Anterior cingulate cortex (tissue), 58 donors: ENCODE data around the gene MRPS34.

Source experiments
- DNase-seq, 58 donors: peaks; one replicate each; lab custom pipeline; 2025; lab: John Stamatoyannopoulos, UW

MRPS34 gene

DNA sequence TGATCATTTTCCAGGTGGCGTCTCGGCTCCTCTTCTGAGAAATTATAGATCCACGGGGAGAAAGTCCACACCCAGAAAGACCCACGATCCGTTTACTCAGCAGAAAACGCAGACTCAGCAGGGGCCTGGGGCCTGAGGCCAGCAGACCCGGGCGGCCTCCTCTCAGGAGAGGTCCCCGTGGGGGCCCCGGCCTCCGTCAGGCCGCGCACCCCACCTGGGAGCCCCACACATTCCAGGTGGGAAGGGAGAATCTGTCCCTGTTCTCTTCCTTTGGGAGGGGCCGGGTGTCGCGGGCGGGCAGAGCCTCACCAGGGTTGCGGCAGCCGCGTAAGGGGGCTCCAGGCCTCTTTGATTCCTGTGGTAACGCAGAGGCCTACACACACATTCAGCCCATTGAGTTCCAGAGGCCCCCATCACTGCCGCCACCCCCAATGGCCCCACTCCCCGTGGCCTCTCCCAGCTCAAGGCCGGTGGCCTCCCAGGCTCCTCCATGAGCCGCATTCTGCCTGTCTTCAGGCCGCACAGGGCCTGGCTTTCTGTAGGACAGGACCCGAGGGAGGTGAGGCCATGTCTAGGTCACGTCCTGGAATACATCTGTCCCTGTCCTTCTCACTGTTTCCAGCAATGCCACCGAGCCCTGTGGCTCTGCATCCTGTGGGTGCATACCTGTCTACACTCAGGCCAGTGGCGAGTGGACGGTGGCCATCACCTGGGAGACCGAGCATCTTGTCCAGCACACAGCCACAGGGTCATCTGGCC lies 22.2 kb upstream of the MRPS34 start:
- DNase-seq: no peak

DNA sequence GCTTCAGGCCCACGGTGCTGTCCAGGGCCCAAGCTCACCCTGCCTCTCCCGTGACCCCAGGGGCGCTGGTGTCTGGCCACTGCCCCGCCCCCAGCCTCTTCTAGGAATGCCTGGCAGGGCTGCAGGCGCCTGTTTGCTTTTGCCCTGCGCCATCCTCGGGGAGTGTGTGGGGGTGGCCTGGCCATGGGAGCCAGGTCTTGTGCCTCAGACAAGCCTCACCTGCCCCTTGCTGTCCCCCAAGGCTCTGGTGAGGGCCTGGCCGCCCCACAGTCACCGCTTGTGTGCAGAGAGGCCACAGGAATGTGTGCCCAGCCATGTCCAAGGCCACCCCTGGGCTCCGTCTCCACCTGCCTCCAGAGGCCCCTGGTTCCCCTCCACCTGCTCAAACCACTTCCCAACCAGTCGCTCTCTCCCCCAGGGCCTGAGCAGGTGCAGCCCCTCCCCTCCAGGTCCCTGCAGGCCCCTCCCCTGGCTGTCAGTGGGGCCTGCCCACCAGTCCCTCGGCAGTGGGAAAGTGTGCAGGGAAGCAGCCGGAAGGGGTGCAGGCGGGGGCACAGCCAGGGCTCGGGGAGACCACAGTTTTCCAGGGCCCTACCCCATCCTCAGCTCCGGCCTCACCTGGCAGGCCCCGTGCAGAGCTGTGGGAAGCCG lies 21.4 kb upstream of the MRPS34 start:
- no peak for DNase-seq

DNA sequence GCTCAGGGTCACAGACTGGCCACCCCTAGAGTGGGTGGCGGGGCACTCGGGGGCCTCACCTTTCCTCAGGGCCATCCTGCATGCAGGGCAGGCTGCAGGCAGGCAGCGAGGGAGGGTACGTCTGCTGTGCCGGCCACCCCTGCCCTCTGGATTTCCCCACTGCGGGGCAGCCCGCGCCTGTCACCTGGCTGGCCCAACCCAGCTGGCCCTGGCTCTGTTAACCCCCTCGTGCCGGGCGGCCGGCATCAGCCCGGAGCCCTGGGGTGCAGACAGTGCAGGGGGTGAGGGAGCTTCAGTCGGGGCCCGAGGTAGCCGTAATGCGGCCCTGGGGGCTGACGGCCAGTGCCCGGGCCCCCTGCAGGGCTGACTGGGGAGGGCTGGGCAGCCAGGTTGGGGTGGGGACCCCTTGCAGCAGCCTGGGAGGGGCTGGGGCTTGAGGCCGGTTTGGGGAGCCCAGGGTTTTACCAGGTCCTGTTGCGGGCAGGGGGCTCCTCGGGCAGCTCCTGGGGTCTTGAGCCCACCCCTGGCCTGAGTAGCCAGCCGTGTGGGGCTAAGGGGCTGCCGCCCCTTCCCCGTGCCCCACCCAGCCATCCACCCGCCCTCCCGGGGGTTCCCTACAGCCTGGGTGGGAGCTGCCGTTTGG lies 20.8 kb upstream of the MRPS34 start, which contains the start of gene IGFALS:
Gene IGFALS, minus strand, starts transcription at position 128 of the 643 bp plus-strand sequence. Its CDS starts 53 bp downstream, at position 75.
- no peak for DNase-seq

DNA sequence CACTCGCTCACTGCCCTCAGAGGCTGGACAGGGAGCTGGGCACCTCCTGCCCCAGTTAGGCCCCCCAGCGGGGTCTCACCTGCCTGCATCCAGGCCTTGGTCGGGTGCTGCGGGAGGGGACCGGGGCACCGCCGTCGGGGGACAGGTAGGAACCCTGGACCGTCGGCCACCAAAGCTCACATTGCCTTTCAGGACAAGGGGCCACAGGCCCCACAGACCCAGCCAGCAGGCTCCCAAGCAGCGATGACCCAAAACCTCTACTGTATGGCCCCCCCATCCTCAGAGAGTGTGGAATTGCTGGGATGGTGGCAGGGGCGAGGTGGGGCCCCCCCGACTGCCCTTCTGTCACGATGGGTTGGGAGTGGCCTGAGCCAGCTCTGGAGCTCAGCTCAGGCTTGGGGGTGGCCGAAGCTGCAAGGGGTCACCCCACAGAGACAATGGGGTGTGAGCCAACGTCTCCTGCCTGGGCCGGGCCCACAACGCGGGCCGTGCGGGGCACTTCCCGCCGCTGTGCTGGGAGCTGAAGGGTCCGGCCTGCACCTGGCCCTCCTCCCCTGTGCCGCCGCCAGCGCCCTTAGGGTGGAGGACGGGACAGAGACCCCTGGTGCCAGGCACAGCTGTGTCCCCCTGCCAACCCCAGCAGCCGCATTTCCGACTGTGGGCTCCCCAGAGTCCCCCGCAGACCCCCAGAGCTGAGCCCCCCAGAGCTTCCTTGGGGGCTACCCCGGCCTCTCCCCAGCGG lies 20.1 kb upstream of the MRPS34 start:
- no peak for DNase-seq

DNA sequence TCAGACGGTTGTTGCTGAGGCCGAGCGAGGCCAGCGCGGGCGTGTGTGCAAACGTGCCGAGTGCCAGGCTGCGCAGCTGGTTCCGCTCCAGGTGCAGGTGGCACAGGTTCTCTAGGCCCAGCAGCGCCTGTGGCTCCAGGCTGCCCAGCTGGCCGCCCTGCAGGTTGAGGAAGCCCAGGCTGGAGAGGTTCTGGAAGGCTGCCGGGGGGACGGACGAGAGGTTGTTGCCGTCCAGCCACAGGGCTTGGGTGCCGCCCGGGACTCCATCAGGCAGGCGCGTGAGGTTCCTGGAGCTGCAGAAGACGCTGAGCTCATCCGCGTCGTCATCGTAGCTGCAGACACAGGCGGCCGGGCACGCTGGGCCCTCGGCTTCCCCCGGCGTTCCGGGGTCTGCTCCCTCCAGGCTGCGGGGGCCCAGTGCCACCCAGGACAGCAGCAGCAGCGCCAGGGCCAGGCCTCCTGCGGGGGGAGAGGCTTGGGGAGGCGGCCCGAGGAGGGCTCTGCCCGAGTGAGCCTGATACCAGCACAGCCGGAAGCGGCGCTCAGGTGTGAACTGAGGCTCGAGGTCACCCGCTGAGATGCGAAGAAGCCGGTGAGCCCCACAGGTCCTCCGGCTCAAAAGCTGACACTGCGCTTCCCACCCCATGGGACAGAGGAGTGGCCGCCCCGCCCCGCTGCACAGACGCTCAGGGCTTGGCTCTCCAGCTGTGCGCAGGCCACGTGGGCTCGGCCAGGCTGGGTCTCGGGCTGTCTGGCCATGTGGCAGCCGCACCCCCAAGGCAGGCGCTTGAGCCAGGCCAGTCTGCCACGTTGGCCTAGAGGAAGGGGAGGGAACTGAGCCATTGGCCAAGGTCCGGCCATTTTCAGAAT lies 19.2 kb upstream of the MRPS34 start:
- DNase-seq: no peak

DNA sequence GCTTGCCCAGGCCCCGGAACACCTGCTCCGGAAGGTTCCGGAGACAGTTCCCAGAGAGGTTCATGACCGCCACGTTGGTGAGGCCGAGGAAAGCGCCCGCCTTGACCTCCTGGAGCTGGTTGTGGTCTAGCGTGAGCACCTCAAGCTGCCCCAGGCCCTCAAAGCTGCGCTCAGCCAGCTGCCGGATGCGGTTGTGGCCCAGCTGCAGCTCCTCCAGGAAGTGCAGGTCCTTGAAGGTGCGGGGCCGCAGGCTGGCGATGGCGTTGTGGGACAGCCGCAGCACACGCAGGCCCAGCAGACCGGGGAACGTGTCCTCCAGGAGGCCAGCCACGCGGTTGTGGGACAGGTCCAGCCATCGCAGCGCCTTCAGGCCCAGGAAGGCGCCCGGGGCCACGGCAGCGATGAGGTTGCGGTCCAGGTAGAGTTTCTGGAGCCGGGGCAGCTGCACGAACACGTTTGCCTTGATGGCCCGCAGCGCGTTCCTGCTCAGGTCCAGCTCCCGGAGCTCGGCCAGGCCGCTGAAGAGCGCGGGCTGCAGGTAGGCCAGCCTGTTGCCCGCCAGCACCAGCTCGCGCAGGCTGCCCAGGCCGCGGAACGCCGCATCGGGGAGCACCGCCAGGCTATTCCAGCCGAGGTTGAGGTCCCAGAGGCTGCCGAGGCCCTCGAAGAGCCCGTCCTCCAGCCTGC lies 18.5 kb upstream of the MRPS34 start:
- DNase-seq: no peak

DNA sequence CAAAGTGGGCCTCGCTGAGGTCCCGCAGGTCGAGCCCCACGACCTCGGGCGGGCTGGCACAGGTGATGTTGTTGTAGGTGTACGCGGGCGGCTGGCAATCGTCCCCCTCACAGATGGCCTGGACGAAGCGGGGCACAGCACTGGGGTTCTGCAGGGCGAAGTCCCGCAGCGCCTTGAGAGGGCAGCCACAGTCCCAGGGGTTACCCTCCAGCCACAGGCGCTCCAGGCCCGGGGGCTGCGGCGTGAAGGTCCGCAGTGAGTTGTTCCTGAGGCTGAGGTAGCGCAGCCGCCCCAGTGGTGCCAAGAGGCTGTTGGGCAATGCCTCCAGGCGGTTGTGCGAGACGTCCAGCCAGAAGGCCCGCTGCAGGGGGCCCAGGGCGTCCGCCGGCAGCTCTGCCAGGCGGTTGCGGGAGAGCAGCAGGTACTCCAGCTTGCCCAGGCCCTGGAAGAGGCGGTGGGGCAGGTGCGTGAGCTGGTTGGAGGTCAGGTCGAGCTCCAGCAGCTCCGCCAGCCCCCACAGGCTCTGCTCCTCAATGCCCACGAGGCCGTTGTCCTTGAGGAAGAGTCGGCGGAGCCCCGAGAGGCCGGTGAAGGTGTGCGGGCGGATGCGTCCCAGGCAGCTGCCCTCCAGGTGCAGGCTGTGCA lies 17.8 kb upstream of the MRPS34 start:
- no peak for DNase-seq

DNA sequence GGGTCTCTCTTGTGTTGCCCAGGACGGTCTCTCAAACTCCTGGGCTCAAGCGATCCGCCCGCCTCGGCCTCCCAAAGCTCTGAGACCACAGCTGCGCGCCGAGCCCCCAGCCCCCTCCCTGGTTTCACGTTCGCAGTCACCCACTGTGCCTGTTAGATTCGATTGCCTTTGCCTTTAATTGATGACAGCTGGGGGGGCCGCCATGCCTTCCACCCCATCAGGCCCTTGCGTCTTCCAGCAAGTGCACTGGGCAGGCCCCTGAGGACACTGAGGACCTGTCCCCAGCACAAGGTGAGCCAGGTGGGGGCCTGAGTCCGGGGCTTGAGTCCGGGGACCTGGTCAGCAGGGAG lies 17.3 kb upstream of the MRPS34 start:
- no peak for DNase-seq

DNA sequence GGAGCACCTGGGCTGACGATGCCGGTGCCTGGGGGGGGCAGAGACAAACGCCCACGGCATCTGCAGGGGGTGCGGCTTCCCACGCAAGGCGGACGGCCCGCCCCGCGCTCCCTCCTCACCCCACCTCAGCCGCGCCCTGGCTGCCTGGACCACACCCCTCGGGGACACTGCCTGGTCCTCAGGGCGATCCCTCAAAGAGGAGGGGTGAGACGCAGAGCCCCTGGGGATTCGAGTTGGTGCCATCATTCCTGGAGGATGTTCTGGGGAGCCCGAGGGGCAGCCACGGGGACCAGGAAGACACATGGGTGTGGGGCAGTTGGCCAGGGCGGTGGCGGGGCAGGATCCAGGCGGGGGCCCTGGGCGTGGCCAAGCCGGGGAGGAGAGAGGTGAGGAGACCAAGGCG lies 16.7 kb upstream of the MRPS34 start:
- DNase-seq: no peak

DNA sequence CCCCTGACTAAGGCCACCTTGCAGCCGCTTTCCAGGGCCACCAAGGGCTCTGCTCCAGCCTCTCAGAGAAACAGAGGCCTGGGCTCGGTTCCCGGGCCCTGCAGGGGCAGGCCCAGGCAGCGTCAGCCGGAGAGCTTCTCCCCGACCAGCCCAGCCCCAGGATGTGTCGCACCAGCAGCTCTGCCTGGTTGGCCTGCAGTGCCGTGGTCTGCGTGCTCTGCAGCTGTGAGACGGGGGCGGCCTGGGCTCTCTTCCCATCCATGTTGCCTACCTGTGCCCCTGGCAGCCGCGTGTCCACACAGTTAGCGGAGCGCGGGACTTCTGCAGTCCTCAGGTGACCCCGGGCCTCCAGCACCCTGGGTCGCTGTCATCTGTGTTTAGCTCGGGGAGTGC lies 15.8 kb upstream of the MRPS34 start:
- no peak for DNase-seq

DNA sequence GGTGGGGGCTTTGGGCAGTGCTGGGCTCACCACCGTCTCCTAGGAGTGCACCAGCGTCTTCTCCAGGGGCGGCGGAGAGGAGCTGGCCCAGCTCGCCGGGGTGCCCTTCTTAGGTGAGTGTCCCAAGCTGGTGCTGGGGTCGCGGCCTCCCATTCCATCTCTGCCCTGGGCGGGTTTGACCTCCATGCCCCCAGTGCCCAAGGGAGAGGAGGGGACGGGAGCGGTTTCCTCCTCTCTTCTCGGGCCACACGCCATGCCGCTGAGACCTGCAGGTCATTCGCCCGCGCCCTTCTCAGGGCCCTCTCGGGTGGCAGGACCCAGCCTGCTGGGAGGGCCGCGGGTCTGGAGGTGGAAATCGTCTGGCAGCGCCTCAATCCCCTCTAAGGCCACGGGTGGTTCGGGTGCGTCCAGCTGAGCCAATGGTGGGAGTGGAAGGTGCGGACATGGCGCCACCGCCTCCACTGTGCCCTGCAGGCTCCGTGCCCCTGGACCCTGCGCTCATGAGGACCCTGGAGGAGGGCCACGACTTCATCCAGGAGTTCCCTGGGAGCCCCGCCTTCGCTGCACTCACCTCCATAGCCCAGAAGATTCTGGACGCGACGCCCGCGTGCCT lies 15.3 kb upstream of the MRPS34 start:
- DNase-seq: no peak

DNA sequence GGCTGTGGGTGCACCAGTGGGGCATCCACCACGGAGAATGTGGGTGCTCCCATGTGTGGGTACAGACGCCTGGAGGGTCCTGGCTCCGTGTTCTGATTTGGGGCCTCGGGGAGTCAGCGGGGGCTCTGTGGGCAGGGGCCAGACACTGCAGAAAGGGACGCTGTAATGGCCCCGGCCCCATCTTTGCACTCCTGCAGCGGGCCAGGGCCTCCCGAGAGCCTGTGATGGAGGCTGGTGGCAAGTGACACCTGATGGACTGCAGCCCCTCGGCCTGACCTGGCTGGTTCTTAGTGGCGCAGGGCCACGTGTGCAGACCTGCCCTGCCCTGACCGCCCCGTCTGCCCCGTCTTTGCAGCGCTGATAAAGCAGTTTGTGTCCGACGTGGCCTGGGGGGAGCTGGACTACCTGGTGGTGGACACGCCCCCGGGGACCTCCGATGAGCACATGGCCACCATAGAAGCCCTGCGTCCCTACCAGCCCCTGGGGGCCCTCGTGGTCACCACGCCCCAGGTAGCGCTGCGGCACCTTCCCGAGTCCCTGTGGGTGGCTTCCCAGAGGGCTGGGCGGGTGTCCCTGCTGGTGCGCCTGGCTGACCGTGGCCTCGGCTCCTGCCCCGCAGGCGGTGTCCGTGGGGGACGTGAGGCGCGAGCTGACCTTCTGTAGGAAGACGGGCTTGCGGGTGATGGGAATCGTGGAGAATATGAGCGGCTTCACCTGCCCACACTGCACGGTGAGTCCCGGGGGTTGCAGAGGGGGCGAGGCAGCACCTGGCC lies 14.6 kb upstream of the MRPS34 start:
- no peak for DNase-seq

DNA sequence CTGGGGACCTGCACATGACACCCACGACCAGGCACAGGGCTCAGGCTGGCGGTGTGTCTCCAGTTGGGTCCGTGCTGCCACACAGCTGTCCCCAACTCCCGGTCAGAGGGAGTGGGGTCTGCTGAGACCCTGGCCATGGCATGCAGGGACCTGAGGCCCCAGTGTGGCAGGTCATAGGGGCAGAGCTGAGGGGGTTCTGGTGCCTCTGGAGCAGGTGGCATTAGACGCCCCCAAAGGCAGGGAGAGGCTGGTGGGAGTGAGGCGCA lies 14.1 kb upstream of the MRPS34 start:
- DNase-seq: no peak

DNA sequence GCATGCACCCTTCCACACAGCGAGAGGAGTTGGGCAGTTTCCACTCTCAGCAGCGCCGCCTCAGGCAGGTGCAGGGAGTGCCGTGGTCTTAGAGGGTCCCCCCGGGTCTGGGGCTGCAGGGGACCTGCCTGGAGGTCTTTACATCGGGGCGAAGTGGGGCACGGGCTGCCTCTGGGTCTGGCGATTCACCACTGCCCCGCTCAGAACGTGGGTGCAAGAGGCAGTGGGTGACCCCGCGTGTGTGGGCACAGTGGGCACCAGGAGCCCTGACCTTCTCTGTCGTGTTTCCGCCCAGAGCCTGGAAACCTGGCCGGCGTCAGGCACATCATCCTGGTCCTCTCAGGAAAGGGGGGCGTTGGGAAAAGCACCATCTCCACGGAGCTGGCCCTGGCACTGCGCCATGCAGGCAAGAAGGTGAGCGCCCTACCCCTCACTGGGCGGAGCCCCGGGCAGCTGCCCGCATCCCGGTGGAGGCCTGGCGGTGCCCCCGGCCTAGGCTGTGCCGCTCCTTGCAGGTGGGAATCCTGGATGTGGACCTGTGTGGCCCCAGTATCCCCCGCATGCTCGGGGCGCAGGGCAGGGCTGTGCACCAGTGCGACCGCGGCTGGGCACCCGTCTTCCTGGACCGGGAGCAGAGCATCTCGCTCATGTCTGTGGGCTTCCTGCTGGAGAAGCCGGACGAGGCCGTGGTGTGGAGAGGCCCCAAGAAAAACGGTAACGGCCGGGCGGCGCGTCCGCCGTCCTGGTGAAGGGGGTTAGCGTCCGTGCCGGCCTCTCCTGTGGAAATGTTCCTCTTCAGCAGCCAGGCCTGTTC lies 13.5 kb upstream of the MRPS34 start:
- DNase-seq: no peak

DNA sequence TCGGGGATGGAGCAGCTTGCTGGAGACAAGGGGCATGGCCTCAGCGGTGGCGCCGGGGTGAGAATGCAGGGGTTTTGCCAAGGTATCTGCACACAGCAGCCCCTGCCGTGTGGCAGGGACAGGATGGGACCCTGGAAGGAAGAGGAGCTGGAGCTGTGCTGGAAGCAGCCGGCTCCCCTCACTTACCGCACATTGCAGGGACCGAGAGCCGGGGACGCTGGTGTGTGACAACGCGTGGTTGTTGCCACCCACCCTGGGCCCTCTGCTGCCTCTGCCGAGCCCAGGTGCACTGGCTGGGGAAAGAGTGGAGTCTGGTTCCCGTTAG lies 12.9 kb upstream of the MRPS34 start:
- no peak for DNase-seq

DNA sequence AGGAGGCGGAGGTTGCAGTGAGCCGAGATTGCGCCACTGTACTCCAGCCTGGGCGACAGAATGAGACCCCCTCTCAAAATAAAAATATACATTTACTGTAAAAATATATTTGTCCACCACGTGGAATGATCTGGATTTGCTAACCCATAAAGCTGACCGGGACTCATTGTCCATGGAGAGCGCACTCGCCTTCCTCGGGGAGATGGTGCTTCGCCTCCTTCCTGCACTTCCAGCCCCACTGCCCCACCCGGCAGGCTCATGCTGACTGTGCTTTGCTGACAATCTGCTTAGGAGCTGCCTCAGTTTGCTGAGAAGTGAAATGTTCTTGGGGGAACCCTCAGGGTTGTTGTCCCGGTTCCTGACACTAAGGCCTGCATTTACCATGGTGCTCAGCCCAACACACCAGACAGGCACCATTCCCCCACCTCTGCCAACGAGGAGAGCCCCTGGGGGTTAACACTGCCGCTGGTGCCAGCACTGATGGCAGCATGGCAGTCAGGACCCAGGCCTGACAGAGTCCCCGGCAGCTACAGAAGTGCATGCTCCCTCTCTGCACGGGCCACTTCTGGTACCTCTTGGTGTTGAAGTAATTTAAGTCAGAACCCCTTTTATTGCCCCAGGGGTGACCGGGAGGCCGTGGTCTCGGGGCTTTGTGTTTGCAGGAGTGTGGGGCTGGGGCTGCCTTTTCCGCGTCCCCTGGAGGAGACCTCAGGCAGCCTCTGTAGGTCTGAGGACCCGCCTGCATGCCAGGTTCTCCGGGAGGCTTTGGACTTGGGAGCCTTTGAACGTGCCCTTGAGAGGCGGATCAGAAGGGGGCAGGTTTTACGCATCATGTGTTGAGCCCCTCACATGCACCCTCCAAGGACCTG lies 12.3 kb upstream of the MRPS34 start:
- DNase-seq: no peak
